ENCODE results near the gene PCDHGB2.
"Not testable (repeated sequence)": the region's sequence is repeated elsewhere in the genome, so short reads cannot be mapped to it uniquely, and the experiment has no call there.

PCDHGB2 gene

GRCh38 chr5:141371572-141372475 lies 12.0 kb downstream of the PCDHGB2 start:
- no peak overlapping the region for H3K27ac ChIP-seq
- in situ Hi-C loops (cut with HindIII; ENCODE audit: low pct_ligation_motif_present, low sequenced_read_pairs): no loop called here
- no peak overlapping the region for H3K4me3 ChIP-seq (ENCODE audit: low read depth, low read length)
- H3K27me3 ChIP-seq (replicated peaks): no peaks in the 10 kb centered on the region
- H3K36me3 ChIP-seq (replicated peaks): no peaks in the 10 kb centered on the region
- no peak for DNase-seq
- no peak for TF ChIP-seq CTCF (IDR thresholded peaks at IDR 0.05; ENCODE audit: low read depth, low read length, missing control alignments)

GRCh38 chr5:141373673-141374317 lies 14.0 kb downstream of the PCDHGB2 start, which contains the start of gene PCDHGA6:
Gene PCDHGA6, plus strand, starts transcription at chr5:141373891. Its CDS starts 193 bp downstream, at chr5:141374084.
- no peak for DNase-seq
- Histone ChIP-seq H3K27me3 (replicated peaks) (no peaks in the 10 kb centered on the region), H3K27ac (no peak within 1 kb of the TSS), H3K4me3 (ENCODE audit: low read depth, low read length) (peak within 1 kb of the TSS; percentile 43), H3K36me3 (replicated peaks) (no peaks in the 10 kb centered on the region)
- in situ Hi-C loops (cut with HindIII; ENCODE audit: low pct_ligation_motif_present, low sequenced_read_pairs): no loop called here
- peak; percentile 58 for TF ChIP-seq CTCF (IDR thresholded peaks at IDR 0.05; ENCODE audit: low read depth, low read length, missing control alignments)

GRCh38 chr5:141374627-141375026 lies 14.8 kb downstream of the PCDHGB2 start:
- DNase-seq: no peak
- Histone ChIP-seq H3K27ac (no peak overlapping the region), H3K4me3 (ENCODE audit: low read depth, low read length) (no peak overlapping the region), H3K27me3 (replicated peaks) (no peaks in the 10 kb centered on the region), H3K36me3 (replicated peaks) (no peaks in the 10 kb centered on the region)
- in situ Hi-C loops (cut with HindIII; ENCODE audit: low pct_ligation_motif_present, low sequenced_read_pairs): no loop called here
- no peak for TF ChIP-seq CTCF (IDR thresholded peaks at IDR 0.05; ENCODE audit: low read depth, low read length, missing control alignments)

GRCh38 chr5:141375444-141376155 lies 15.8 kb downstream of the PCDHGB2 start:
- H3K27me3 ChIP-seq (replicated peaks); in situ Hi-C loops (cut with HindIII; ENCODE audit: low pct_ligation_motif_present, low sequenced_read_pairs): not testable (repeated sequence)

GRCh38 chr5:141382469-141383294 lies 22.9 kb downstream of the PCDHGB2 start, which contains the start of gene PCDHGA7:
Gene PCDHGA7, plus strand, starts transcription at chr5:141382742. Its CDS starts 158 bp downstream, at chr5:141382900.
- no peaks in the 10 kb centered on the region for H3K36me3 ChIP-seq (replicated peaks)
- peak; percentile 58 for TF ChIP-seq CTCF (IDR thresholded peaks at IDR 0.05; ENCODE audit: low read depth, low read length, missing control alignments)
- H3K27ac ChIP-seq: no peak within 1 kb of the TSS
- peak; percentile 32 for DNase-seq
- H3K27me3 ChIP-seq (replicated peaks): no peaks in the 10 kb centered on the region
- in situ Hi-C loops (cut with HindIII; ENCODE audit: low pct_ligation_motif_present, low sequenced_read_pairs): no loop called here
- peak within 1 kb of the TSS; percentile 58 for H3K4me3 ChIP-seq (ENCODE audit: low read depth, low read length)

More at GRCh38 chr5:141375444-141376155, 15.8 kb downstream of the PCDHGB2 start:
- H3K36me3 ChIP-seq (replicated peaks); H3K27ac ChIP-seq; DNase-seq; H3K4me3 ChIP-seq (ENCODE audit: low read depth, low read length): not testable (repeated sequence)
